Astrocyte of the spinal cord (primary cell): Measurements from ENCODE around the gene GALNT2.

ENCODE experiments used
- DNase-seq: peaks from one replicate; pipeline ENCODE4 v3.0.0; 2011; ENCODE audit warnings: low read depth, low spot score
- H3K4me3 ChIP-seq: 2 replicates; pipeline ENCODE4 v1.5.1; 2011; ENCODE audit warnings: low read depth, mild to moderate bottlenecking, low read length, moderate library complexity
- in situ Hi-C: cut with HindIII; loops from 2 replicates; pipeline ENCODE4 v1.10.0; 2017; ENCODE audit warnings: low sequenced_read_pairs
- TF ChIP-seq, protein P1 (sequence below): IDR thresholded peaks from 2 replicates; pipeline ENCODE4 v1.5.1; 2012; ENCODE audit warnings: low read depth, mild to moderate bottlenecking, low read length, inconsistent platforms

Gene GALNT2

DNA sequence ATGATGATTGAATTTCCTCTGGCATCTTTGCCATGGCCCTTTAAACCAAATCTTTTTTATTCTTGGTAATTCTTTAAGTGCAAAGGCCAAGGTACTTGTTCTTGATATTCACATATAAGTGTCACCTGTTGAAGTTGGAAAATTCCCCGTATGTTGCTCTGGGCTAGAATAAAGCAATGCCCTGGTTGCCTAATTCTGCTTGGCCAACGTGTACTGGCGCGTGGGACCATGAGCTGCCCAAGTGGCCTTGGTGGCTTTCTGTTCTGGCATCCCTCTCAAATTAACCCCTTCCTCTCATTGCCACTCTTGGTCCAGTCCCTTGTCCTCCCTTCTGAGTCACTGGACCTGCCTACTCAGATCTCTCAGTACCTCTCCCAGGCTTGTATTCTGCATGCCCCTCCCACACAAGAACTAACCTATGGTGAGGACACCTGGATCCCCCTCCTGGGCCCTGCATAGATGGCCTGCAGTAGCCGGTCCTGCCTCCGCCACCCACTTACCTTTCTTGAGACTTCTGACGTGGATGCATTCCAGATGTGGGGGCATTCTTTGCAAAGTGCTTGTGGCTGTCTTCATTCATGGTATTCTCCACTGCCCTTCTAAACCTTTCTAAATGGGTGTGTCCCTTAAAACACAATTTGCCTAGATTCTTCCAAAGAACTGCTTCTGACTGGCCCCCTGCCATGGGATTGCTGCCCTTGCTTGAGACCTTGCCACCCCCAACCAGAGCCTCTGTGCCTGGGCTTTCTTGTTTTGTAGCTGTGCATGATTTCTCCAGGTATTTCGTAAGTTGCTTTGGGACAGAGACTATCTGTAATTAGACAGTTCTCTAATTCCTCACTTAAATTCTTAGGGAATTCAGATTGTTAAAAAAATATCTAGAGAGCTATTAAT, 152.4 kb downstream of the GALNT2 start:
- H3K4me3 ChIP-seq = no peak overlapping the region
- TF ChIP-seq, protein P1, sequence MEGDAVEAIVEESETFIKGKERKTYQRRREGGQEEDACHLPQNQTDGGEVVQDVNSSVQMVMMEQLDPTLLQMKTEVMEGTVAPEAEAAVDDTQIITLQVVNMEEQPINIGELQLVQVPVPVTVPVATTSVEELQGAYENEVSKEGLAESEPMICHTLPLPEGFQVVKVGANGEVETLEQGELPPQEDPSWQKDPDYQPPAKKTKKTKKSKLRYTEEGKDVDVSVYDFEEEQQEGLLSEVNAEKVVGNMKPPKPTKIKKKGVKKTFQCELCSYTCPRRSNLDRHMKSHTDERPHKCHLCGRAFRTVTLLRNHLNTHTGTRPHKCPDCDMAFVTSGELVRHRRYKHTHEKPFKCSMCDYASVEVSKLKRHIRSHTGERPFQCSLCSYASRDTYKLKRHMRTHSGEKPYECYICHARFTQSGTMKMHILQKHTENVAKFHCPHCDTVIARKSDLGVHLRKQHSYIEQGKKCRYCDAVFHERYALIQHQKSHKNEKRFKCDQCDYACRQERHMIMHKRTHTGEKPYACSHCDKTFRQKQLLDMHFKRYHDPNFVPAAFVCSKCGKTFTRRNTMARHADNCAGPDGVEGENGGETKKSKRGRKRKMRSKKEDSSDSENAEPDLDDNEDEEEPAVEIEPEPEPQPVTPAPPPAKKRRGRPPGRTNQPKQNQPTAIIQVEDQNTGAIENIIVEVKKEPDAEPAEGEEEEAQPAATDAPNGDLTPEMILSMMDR = no peak
- DNase-seq = no peak
- in situ Hi-C loops = no loop called here

DNA sequence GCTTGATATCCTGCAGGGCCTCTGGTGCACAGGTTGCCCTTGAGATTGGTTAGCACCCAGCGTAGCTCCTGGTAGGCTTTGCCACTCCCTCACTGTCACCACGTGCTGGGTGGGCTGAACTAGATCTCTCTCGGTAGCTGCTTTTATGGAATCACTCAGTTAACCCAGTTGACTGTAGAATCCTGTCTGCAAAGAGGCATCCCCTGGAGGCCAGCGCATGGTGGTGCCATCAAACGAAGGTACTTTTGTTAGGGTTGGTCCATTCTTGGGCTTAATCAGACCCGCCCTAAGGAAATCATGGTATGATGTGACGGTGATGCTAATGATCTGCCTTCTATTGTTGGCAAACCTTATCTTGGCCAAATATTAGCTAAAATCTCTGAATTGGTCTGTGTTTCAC, 153.4 kb downstream of the GALNT2 start:
- no peak for DNase-seq
- in situ Hi-C loops = no loop called here

DNA sequence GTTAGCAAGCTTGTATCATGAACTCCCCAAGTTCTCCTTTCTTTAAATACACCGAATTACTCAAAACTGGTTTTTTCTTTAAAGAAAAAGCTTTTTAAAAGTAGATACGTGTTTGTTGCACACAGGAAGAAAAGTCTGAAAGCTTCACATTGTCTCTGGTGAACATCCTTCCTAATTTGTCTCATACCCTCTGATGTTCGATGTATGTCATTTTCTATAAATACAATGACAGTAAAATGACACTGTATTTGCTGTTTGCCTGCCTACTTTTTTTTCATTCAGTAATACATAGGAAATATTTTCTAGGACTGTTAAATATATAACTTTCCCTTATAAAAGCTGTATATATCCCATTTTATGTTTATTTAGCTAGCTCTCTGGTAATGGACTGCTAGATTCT, 153.9 kb downstream of the GALNT2 start:
- no peak overlapping the region for H3K4me3 ChIP-seq
- TF ChIP-seq, protein P1 = no peak
- no peak for DNase-seq
- in situ Hi-C loops = no loop called here

More for the DNA sequence above, 153.4 kb downstream of the GALNT2 start:
- TF ChIP-seq, protein P1 = no peak
- no peak overlapping the region for H3K4me3 ChIP-seq

DNA sequence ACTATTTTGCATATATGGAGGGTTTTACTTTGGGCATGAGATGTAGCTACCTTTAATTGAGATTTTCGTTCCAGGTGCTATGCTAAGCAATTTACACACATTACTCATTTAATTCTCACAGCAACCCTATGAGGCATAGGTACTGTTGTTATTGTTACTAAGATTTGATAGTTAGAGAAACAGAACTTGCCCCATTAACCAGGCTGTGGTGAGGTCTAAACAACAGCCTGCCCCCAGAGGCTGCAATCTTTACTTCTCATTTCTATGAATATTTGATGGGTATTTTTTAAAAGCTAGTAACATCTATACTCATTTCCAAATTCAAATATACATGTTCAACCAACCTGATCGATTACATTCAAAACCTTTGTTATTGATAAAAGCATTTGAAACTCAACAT, 155.6 kb downstream of the GALNT2 start:
- in situ Hi-C loops = no loop called here
- TF ChIP-seq, protein P1 = no peak
- no peak for DNase-seq
- H3K4me3 ChIP-seq = no peak overlapping the region

DNA sequence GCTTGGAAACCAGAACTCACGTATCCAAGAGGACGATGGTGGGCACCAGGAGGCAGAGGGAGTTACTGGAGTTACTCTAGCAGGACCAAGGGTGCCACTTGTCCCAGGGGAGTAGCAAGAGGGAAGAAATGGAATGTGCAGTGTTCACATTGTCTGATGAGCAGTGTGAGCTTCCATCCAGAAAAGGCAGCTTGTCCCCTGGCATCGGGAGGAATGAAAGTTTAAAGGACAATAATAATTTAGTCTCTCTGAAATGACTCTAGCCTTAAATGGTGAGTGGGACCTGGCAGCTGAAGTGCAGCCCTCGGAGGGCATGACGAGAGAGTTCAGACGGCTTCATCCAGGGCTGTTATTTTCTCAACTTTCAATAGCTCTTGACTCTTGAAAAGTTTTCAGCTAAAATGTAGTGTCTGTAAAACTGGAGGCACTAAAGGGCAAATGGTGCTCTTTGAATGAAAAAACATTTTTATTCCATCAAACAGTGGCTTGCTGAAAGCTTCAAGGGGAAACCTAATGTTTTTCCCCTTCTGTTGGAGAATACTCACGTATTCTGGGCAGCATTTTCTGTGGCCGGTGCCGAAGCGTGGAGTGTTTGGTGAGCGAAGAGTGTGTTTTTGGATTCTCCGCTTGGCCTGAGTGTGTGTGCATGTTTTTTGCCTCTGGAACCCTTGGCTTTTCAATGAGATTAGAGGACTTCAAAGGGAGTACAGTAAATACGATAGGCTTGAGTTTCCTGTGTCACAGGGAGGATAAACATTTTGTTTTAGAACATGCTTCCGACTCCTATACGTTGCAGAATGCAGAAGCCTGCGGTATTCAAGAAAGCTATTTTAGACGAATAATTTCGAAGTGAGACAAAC, 157.3 kb downstream of the GALNT2 start:
- in situ Hi-C loops = no loop called here
- DNase-seq = no peak
- H3K4me3 ChIP-seq = no peak overlapping the region
- TF ChIP-seq, protein P1 = no peak

DNA sequence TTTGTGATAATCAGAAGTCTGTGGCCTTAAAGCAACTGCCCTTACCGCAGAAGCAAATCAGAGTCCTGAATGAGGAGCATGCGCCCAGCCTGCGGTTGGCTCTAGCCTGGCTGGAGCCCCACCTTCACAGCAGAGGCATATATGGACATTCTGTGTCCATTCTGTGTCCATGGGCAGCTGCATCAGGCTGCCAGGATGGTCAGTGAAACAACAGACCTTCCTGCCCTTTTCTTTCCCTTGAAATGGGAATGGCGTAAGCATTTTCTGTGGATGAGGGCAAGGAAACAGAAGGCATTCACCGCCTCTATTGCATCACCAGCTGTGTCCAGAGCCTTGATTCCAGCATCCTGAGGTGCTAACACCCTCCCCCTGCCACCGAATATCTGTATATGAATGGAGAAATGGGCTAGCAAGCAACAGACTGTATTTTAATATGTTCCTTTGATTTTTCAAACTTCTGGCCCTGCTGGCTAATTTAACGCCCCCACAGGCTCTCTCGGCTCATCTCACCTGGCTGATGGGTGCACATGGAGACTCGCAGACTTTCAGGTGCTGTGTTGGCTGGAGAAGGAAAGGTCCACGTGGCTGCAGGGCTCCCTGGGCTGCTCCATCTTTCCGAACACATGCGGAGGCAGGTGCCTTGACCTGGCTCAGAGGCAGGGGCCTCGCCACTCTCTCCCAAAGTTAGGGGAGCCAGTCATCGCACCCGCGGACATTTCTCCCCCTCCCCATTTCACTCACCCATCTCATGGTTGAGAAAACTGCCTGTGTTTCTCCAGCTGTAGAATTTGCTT, 159.2 kb downstream of the GALNT2 start:
- no peak overlapping the region for H3K4me3 ChIP-seq
- in situ Hi-C loops = no loop called here
- DNase-seq = no peak
- TF ChIP-seq, protein P1 = no peak
